NCI-H2107 treated with DMSO at 0.1 percent for 48 hours (cell line): ENCODE measurements around the gene PEA15.

ENCODE experiments used
- DNase-seq: peaks from one replicate; lab custom pipeline; 2025; ENCODE audit not compliant: unreplicated experiment; lab: John Stamatoyannopoulos, UW

The PEA15 gene

GRCh38 chr1:160236806-160237205 lies 31.6 kb downstream of the PEA15 start:
- DNase-seq: no peak

- DNase-seq: no peak
Observed at GRCh38 chr1:160237558-160237957, 32.4 kb downstream of the PEA15 start.

DNA sequence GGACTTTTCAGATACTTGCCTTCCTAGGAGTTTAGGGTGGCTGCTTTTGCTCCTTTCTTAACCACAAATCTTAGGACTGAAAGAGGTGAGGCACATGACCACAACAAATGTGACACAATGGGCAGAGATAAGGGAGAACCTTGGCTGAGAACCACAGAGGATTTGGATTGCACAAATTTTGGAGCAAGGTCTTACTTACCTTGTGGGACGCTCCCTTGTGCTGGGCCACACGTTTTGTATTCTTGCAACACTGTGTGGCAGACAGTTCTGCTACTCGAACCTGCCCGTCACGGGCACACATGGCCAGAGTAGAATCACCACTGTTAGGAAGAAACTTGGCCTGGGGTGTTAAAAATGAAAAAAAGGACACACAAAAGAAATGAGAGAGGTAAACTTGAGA lies 33.2 kb downstream of the PEA15 start:
- DNase-seq: no peak

DNA sequence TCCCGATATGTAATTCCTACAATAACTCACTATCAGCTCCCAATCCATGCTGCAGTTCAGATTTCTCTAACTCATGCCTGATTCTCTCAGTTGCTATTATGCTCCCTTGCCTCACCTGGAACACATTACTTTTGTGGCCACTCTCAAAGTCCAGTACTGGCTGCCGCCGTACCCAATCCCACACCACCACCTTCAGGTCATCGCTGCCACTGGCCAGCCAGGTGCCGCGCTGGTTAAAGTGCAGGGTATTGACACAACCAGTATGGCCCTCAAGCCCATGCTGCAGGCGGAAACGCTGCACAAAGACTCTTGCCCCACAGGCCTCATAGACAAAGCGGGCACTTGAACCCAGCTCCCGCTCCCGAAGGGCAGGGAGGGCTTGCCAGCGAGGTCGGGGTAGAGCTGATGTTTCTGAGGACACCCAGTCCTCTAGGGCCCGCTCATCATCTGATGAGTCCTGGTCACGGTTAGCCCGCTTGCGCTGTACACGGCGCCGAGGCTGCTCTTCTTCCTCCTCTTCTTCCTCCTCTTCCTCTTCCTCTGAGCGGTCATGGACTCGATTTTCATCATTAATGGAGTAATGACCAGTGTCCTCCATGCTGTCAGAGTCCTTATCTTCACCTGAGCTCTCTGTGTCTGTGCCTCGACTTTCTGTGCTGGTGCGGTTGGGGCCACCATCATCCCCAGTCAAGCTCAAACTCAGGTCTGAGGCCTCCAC lies 34.6 kb downstream of the PEA15 start:
- no peak for DNase-seq

GRCh38 chr1:160243767-160244166 lies 38.6 kb downstream of the PEA15 start:
- DNase-seq: no peak

DNA sequence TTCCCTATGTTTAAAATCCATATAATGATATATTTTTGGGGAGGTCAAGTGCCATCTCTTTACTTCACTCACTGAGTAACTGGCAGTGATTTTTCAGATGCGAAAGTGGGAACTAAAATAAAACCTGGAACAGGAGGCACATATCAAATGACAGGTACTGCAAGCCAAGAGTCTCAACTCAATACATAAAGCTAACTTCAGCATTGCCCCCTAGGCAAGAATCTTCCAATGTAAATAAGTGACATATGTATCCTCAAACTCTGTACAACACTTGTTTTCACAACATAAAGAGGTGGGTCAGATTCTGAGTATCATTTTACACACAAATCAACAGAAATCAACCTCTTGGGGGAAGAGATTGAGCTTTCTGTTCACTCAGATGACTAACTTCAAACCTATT lies 39.0 kb downstream of the PEA15 start:
- DNase-seq: no peak

- DNase-seq: no peak
Observed at GRCh38 chr1:160245434-160245833, 40.2 kb downstream of the PEA15 start.

- DNase-seq: no peak
Observed at GRCh38 chr1:160247053-160247452, 41.9 kb downstream of the PEA15 start.

DNA sequence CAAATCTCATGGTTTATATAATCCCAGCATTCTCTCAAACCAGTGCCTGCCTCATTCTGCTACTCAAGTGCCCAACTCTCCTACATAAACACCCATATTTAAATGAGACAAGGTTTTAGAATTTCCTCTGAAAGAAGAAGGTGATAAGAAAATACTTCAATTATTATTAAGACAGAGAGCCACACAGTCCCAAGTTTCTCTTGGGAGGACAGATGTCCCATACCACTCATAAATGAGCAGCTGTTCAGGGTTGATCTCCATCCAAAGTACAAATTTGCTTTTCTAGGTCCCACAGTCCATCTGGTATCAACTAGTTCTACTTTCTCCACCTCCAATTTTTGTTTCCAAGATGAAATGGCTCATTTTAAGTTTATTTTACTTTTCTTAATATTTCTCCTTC lies 45.8 kb downstream of the PEA15 start:
- DNase-seq: no peak

DNA sequence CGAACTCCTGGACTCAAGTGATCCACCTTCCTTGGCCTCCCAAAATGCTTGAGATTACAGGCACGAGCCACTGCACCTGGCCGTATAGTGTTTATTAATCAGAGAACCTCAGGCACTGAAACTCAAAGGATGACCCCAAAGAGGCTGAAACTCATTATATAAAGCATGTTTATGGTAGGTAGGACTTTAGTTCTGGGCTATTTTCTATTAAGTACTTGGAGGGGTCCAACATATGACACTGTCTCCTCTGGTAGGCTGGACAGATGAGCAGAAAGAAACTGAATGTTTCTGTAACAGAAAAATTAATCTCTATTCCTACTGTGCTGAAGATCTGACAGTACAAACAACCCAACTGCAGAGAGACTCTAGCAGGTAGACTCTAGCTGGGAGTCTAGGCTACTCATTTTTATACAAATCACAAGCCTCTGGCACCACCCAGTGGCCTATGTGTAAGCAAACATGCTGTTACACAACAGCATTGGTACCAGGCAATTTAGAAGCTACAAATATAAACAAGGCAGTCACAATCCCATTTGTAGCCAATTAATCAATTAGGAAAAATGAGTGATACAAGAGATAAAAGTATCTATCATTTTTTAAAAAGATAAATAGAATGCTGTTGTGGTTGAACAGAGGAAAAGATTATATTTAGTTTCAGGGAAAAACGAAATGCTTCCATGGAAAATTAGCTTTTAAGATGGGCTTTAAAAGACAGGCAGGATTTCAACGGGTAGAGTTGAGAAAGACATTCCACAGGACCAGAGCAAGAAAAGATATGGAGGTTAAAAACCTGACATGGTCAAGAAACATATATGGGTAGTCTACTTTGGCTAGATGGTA lies 46.7 kb downstream of the PEA15 start:
- peak; percentile 59 for DNase-seq

DNA sequence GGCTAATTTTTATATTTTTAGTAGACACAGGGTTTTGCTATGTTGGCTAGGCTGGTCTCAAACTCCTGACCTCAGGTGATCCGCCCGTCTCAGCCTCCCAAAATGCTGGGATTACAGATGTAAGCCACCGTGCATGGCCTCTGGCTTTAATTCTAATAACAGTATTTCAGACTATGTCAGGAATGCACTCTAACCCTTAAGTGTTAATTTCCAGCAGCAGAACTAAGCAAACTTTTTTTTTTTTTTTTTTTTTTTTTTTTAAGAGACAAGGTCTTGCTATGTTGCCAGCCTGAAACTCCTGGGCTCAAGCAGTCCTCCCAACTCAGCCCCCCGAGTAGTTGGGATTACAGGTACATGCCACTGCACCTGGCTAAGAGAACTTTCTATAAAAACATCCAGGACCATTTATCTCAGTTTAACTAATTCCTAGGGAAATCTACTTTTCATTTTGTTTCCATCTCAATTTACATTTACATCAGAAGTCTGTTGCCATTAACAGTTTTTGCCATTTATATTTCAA lies 50.7 kb downstream of the PEA15 start:
- no peak for DNase-seq

DNA sequence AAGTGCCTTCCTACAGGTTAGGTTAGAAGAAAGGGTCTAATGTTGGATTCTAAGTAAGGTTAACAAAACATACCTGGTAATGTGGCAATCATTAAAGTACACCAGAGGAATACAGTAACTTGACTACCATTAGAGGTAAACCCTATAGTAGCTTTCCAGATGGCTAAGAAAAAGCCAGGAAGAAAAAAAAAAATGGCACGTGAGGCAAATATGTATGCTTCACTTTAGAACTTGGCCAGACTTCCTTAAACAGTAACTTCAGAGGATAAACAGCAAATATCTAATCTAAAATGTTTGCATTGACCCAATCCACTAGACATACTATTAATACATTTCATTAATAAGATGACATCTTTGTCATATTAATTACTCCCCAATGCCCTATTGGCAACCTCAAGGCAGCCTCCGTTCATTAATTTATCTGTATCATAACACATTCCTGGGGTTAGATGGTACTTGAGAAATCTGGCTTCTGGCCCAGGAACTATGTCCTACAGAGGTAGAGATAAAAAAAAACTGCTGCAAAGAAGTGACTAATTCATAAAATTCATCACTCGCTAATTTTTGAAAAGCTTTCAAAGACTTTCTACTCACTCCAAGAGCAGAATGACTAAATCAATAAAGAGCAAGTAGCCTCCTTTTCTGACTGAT lies 51.3 kb downstream of the PEA15 start:
- no peak for DNase-seq

DNA sequence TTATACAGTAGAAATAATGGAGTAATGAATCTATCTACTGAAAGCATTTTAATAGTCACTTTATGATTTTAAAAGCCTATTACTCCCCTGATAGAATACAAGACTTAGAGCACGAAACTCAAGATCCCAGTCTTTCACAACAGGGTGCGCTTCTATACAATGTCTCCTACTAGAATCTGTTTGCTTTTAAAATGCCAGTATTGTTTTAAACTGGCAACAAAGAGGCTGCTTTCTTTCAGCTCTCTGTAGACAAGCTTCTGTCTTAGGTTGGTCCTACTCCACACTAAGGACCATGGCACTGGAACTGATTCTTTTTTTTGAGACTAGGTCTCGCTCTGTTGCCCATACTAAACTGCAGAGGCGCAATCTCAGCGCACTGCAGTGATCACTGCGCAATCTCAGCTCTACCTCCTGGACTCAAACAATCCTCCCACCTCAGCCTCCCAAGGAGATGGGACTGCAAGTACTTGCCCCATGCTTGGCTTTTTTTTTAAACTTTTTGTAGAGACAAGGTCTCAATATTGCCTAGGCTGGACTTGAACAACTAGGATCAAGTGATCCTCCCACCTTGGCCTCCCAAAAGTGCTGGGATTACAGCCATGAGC lies 52.3 kb downstream of the PEA15 start:
- no peak for DNase-seq

GRCh38 chr1:160258177-160258798 lies 53.1 kb downstream of the PEA15 start:
- DNase-seq: no peak

DNA sequence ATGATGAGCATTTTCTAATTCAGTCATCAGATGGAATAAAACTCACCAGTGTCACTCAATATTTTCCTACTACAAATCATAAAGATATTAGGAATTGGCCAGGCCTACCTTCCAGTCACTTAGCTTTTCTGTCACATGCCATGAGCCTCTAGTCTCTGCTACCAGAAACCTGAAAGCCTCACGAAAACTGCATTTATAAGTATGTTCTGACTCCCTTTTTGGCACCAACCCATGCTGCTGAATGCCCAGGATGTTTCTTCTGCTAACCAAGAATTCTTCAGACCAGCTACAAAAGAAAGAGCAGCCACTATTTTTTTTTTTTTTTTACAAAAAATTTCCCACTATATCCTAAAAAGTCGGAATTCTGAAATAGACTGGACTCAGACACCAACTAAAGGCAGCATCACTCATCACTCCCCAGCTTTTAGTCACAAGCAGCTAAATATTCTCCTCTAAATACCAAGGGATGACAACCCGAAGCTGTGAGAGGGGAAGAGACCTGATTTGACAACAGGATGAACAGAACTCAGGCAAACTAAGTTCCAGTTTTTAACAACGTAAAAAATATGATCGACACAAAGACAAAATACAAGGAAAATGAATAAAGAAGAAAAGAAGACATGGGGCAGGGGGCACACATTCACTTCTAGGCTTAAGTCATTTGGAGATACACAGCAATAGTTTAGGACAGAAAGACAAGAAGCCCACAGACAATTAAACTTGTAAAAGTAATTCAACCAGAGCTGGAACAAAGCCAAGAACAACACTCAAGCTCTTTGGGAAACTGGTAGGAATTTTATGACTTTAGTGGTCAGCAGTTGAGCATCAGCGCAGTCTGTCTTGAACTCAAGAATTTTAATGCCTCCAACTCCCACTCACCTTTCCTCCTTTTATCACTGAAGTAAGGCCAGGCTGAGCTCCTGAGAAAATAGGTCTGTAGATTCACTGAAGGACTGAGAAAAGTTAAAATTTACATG lies 55.5 kb downstream of the PEA15 start:
- DNase-seq: peak; percentile 62

DNA sequence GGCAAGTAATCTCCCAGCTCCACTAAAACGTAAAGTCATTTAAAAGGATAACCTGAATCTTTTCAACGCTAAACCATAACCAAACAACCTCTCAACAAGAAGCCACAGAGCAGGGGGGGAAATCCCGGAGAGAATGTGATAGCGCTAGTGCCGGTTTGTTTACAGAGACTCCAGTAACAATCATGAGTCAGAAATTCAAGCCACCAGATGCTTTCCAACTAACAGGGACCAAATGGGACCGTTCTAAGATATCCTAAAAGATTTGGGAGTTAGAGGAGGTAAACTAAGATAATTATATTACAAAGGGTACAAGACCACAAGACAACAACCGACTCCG lies 56.3 kb downstream of the PEA15 start:
- DNase-seq: peak; percentile 95

DNA sequence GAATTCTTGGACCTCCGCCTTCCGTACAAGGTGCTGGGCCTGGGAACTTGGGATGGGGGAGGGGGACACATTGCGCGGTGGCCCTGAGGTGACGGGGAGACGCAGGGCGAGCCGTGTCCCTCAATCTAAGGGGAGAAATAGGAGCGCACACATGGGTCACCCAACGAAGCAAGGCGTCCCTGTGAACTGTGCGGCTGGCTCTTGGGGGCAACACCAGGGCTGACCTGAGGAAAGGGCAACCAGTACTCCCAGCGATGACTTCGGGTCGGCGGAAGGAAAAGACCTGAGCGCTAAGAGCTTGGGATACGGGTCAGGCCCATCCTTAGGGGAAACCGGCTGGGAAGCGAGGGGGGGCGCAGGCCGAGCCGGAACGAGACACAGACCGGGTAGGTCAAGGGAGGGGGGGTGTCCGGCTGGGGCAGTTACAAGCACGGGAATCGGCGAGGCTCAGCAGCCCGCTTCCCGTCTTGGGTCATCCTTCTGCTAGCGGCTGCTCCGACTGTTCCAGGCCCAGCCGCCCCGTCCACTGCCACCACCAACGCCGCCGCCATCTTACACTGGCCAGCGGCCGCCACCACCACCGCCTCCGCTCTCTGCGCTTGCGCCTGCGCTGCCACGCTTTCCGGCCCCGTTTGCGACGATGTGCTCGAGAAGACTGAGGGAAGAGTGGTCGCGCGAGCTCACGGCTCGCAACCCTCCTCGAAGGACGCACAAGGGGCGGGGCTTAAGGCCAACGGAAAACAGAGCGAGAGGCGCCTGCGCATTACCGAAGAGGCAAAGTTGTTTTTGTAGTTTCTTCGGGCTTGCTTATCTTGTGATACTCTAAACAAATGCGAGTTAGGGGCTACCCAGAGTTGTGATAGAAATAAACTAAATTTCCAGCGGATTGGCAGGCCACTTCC lies 57.0 kb downstream of the PEA15 start, which contains the start of gene DCAF8:
DCAF8 (minus strand) TSS at position 657 of the 902 bp plus-strand sequence. CDS start 18,541 bp downstream, outside the sequence.
- peak; percentile 96 for DNase-seq

DNA sequence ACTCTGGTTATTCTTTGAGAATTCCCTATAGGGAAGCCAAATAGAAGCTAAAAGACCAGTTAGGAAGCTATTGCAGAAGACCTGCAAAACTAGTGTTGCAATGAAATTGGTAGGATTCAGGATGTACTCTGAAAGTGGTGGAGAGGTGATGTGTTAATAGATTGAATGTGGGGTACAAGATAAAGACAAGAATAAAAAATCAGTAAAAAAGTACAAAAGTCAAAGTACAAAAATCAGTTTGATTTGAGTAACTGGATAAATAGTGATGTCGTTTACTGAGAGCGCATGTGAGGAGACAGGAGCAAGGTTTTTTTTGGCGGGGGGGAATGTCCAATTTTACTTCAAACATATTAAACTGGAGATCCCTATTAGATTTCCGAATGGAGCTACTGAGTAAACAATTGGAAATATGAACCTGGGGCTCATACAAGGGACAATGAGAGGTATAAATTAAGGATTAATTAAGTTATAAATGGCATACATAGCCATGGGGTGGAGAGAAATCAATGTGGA lies 59.7 kb downstream of the PEA15 start:
- no peak for DNase-seq
